D341Med (cell line): Measurements from ENCODE around the gene ROBO1.

Experiments used
- DNase-seq: peaks from one replicate; pipeline ENCODE4 v3.0.0; 2012; ENCODE audit warnings: low spot score

Gene ROBO1

GRCh38 chr3:79012530-79012913, 755.3 kb downstream of the ROBO1 start:
- no peak for DNase-seq

- no peak for DNase-seq
Observed at GRCh38 chr3:79011821-79012529, 755.8 kb downstream of the ROBO1 start.

- no peak for DNase-seq
Observed at GRCh38 chr3:79009861-79010260, 757.9 kb downstream of the ROBO1 start.

- DNase-seq: no peak
Observed at GRCh38 chr3:79006077-79006476, 761.7 kb downstream of the ROBO1 start.

- DNase-seq: no peak
Observed at GRCh38 chr3:79005084-79005483, 762.7 kb downstream of the ROBO1 start.

GRCh38 chr3:79003994-79004393, 763.8 kb downstream of the ROBO1 start:
- no peak for DNase-seq

- DNase-seq: peak; percentile 64
Observed at GRCh38 chr3:79002465-79003372, 765.1 kb downstream of the ROBO1 start.

GRCh38 chr3:79001255-79001654, 766.5 kb downstream of the ROBO1 start:
- no peak for DNase-seq

GRCh38 chr3:78999139-78999538, 768.7 kb downstream of the ROBO1 start:
- no peak for DNase-seq

GRCh38 chr3:78995087-78995486, 772.7 kb downstream of the ROBO1 start:
- DNase-seq: no peak

GRCh38 chr3:78994174-78995027, 773.4 kb downstream of the ROBO1 start:
- no peak for DNase-seq

GRCh38 chr3:78993375-78993774, 774.4 kb downstream of the ROBO1 start:
- no peak for DNase-seq

GRCh38 chr3:78992830-78993229, 775.0 kb downstream of the ROBO1 start:
- DNase-seq: no peak

- no peak for DNase-seq
Observed at GRCh38 chr3:78992400-78992799, 775.4 kb downstream of the ROBO1 start.

- DNase-seq: no peak
Observed at GRCh38 chr3:78991656-78992055, 776.1 kb downstream of the ROBO1 start.

GRCh38 chr3:78990156-78990555, 777.6 kb downstream of the ROBO1 start:
- DNase-seq: no peak

GRCh38 chr3:78988324-78988723, 779.5 kb downstream of the ROBO1 start:
- no peak for DNase-seq

GRCh38 chr3:78986416-78987101, 781.2 kb downstream of the ROBO1 start:
- DNase-seq: no peak

GRCh38 chr3:78985981-78986380, 781.8 kb downstream of the ROBO1 start:
- DNase-seq: no peak

- DNase-seq: no peak
Observed at GRCh38 chr3:78979028-78979427, 788.8 kb downstream of the ROBO1 start.

- no peak for DNase-seq
Observed at GRCh38 chr3:78978037-78978436, 789.8 kb downstream of the ROBO1 start.

- DNase-seq: no peak
Observed at GRCh38 chr3:78977073-78977472, 790.7 kb downstream of the ROBO1 start.
